Tongue (tissue), 2 donors: ENCODE measurements around the gene RNASE11. TPM values are rescaled to one million over a fixed set of nuclear protein-coding genes. Genes with fewer than 3 reads are reported as not detected.
"Not testable (repeated sequence)": the region's sequence is repeated elsewhere in the genome, so short reads cannot be mapped to it uniquely, and the experiment has no call there.

Experiments used
- DNase-seq: peaks from one replicate; pipeline ENCODE4 v3.0.0-alpha.2; 2015
- total RNA-seq: library from RNA; depleted of rRNA; stranded (reverse); fragments of >200 nt; gene quantifications from one replicate; pipeline ENCODE4 v1.2.3, GENCODE V29; 2014

Gene RNASE11
- not detected for total RNA-seq

DNA sequence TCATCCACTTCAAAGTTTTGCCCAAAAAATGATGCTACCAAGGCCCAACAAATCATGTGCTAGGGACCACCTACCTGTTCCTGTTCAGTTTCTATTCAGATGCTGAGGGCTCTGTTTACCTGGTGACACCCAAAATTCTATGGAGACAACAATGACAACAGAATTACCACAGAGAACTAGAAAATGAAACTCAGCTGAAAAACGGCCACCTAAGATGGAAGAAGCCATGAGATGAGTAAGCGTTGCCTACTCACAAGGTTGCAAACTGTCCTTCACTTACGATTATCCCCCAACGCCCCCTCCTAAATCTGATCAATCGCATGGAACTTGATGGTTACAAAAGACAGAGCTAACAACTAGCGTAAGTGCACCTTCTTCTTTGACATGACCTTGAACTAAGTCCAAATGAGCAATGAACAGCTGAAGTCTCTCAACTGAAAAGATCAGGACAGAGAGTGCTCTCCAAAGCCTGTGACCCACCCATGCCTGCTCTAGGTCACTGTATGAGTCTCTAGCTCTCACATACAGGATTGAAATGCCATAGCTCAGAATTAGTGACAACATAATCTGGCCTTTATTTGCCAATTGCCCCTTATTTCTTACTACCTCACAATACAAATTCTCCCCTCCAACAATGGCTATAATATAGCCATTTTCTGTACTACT lies at the start of gene RNASE11:
Gene RNASE11, minus strand, starts transcription at position 513 of the 666 bp plus-strand sequence.
- no peak for DNase-seq

DNA sequence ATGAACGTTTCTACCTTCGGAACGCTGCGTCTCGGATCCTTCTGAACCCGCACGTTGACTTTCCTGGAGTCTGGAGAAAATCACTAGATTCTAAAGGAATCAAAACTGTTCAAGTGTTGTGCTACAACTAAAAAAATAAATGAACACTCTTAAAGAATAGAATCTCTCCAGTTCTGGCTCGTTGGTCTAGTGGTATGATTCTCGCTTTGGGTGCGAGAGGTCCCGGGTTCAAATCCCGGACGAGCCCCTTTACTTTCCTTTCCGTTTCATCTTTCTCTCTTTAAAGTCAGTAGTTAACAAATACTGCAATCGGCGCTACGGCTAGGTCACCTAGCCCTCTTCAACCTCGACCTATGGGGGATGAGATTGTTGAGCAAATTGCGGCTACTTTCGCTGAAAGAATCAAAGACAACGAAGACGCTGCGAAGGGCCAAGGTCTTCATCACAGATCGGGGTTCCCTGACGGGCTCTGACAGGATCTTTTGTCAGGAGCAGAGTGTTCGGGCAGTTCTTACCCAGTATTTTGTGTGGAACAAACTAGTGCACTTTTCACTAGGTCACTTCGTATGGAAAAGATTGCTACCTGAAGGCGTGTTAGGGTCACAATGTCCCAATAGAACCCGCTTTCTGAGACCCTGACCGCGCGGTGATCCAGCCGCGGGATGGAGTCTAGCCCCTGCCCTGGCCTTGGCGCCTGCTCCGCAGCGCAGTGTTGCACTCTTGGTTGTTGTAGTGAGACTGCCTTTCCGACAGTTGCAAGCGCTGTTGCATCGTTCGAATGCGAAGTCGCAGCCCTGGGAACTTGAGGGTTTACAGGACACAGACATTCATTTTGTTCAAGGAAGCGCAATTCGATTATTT lies 45.3 kb upstream of the RNASE11 start:
- peak; percentile 68 for DNase-seq

DNA sequence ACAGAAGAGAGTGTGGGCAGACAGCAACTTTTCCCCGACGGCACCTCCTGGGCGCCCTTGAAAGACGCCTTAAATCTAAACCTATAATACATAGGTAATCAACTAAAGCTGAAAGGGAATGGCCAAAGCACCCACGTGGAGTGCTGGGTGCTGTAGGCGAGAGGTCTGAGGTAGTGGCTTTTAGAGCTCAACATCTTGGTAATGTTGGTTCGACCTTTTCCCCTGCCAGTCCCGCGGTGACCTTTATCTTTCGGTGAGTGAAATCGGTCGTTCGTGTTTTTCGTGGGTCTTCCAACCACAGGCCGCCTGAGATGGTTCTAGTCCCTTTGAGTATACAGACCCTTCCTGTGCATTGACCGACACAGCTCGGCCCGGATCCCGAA lies 44.6 kb upstream of the RNASE11 start:
- no peak for DNase-seq

DNA sequence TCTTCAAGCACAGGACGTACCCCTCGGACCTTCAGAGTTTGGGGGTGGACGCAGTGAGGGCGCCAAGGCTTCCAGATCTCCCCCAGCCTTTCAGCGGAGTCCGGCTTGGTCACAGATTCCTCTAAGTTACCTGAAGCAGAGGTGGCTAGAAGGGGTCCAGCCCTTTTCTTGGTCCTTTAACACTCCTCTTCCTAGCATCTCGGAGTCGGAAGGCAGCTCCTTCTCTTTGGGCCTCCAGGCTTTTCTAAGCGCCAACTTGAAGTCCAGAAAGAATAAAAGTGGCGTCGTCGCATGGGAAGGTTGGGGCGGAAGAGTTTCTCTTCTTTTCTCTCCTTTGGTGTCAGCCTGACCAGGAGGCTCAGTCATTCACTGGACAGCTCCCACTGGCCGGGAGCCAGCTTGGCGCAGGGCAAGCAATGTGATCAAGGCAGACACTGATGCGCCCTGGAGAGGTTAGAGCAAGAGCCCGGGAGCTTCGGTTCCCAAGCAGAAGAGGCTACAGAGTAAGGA lies 44.1 kb upstream of the RNASE11 start:
- DNase-seq = peak; percentile 62

DNA sequence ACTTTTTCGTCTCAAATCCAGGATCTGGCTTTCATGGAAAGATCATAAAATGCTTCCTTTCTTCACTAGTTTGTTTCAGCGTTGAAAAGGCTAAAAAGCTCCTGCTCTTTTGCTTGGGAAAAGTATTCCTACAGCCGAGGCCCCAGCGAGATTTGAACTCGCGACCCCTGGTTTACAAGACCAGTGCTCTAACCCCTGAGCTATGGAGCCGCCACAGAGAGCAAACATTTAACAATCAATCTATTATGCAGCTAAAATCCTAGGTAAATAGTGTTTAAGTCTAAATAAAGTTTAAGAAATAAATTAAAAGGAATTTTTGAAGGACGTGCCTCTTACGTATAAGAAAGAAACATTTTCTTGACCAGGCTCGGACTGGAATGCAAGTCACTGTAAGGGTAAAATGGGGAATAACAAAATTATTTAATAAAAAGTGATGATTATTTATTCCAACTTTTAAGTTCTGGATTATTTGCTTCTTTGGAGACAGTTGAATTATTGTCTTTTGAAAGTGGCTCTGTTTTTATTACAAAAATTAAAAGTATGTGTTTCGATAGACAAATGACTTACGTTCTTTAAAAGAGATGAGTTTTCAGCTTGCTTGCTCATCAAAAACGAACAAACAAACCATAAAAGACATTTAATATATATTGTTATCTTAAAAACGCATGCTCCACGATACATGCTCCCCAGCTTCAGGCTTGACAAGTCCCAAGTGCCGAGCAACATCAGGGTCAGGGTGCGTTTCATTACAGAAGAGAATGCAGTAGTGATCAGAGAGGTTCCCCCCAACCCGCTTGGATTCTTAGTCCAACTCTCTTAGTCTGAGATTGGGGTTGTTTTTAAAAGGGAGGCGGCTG lies 43.5 kb upstream of the RNASE11 start:
- DNase-seq = peak; percentile 71

DNA sequence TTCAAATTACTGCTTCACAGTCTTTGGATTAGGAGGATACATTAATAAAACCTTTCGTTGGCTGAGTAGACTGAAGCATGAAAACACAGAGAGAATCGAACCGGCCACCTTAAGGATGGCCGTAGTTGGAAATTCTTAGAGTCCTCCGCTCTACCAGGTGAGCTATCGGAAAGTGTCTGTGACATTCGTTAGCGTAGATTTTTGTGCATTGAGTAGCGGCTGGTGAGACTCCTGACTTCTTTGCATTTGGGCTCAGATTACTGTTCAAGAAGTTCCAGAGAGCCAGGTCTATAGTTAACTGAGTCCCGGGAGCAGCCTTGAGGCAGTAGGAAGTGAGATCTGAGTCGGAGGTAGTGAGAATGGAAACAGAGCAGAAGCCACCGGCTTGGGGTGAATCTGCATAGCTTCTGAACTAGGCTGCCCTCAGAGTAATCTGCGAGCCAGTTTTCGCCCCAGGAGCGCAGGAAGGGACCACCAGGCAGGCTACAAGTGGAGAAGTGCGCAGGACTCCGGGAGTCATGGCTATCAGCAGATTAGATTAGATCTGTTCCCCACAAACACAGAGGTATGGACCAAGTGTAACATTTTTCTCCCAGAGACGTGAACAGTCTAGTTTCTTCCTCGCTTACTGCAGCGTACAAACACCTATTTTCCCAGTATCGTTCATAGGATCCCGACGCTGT lies 42.7 kb upstream of the RNASE11 start:
- peak; percentile 58 for DNase-seq

DNA sequence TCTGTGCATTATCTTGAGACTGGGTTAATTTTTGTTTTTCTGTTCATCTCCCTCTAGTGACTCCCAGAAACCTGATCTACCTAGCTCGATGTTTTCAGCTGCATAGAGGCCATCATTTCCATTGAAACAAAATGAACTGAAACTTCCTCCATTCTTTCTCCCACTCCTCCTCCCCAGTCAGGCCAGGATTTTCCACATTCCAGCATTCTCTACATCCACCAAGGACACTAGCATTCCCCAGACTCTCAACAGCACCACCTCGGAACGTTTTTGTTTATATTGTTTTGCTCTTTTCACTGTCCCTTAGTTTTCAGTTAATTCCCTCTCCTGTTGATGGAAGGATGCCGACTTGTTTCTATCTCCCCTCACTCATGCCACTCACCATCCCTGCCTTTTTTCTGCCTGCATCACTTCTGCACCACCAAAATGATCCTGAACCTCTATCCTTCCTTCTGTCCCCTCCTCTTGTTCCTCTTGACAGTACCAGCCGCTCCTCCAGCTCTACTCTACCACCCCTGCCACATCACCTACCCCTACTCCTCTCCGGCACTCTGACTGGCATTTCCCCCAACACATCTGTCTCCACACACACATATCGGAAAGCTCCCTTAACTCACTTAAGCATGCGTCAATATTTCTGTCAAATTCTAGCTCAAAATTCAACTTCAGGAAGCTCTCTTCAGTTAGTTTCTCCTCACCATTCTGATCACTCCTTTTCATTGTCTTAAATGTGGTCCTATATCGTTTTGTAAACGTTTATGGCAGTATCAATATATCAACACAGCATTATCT lies 40.5 kb upstream of the RNASE11 start:
- DNase-seq = no peak

DNA sequence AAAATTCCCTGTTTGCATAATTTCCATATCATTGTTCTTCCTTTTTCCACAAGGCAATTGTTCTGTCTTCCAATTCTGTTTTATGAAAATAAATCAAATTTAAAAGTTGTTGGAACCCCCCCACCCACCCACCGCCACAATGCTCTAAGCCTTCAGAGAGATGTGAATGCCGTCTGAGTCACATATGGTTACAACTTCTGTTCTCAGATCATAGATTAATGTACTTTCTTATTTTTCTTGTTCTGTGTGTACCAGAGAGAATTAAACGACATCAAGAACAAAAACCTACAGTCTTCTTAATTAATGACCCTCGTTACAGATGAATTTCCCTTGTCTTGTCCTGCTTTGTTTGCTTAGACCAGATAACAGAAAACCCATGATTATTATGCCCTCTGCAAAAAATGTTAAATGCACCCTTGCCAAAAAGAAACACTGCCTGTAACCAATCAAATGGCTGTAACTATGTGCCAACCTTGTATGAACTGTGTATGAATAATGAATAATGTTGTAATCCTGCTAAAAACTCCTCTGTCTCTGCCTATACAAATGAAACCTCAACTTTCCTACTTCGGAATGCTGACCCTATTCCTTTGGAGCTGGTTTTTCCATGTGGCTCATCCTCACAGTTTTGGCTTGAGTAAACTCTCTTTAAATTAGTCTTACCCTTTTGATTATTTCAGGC lies 39.7 kb upstream of the RNASE11 start:
- no peak for DNase-seq

DNA sequence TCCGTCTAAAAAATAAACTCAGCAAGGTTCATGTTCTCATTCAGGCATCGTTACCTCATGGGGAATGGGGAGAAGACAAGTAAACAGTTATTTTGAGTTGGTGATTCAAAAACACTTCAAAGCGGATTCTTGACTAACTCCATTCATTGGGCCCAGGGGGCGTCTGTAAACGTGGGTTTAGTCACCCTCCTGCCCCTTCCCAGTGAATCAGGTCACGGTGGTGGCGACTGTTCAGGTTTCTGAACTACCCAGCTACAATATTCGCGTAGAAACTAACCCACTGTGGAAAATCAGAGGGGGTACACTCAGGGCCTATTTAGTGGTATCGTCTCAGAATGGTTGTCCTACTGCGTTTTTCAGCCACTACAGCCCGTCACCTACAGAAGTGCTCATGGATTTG lies 38.5 kb upstream of the RNASE11 start:
- DNase-seq = no peak

DNA sequence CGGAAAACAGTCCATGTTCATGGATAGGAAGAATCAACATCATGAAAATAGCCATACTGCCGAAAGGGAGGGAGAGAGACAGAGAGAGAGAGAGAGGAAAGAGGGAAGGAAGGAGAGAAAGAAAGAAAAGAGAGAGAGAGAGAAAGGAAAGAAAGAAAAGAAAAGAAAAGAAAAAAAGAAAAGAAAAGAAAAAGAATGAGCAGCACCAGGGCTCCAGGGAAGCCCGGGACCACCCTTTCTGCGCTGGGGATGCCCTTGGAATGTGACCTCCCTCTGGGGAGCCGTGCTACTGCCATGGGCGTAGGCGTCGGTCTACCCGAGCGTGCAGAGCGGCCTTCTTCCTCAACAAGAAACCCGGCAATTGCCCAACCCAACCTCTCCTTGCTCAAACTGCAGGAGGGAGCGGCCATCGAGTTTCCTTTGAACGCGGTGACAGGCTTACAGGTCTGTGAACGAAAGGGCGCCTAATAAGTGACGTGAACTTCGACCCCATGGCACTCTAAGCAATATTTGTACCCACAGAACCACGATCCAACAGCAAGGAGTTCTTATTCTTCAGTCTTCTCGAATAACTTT lies 36.8 kb upstream of the RNASE11 start:
- peak; percentile 24 for DNase-seq

DNA sequence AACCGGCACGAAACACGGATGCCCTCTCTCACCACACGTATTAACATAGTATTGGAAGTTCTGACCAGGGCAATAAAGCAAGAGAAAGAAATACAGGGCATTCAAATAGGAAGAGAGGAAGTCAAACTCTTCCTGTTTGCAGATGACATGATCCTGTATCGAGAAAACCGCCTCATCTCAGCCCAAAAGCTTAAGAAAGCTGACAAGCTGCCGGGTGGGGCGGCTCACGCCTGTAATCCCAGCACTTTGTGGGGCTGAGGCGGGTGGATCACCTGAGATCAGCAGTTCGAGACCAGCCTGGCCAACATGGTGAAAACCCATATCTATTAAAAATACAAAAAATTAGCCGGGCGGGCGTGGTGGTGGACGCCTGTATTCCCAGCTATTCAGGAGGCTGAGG lies 36.0 kb upstream of the RNASE11 start:
- no peak for DNase-seq

DNA sequence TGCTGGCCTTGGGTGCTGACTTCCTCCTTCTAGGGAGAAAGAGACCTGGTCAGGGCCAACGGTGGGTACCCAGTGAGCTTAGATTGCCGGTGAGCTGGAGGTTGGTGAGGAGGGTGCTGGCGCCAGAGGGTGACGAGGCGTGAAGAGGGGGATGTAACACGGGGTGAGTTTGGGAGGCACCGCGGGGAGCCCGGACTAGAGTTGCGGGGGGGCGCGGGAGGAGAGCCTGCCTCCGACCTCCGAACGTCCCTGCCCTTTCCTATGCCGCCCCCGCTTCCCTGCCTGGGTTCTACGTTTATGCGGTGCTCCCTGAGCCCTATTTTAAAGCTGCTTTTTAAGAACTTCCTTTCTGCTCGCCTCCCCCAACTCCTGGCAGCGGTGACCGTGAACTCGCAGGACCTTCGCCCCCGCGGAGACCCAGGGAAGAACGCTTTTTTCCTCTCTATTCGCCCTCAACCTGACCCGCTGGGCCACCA lies 35.1 kb upstream of the RNASE11 start:
- no peak for DNase-seq

DNA sequence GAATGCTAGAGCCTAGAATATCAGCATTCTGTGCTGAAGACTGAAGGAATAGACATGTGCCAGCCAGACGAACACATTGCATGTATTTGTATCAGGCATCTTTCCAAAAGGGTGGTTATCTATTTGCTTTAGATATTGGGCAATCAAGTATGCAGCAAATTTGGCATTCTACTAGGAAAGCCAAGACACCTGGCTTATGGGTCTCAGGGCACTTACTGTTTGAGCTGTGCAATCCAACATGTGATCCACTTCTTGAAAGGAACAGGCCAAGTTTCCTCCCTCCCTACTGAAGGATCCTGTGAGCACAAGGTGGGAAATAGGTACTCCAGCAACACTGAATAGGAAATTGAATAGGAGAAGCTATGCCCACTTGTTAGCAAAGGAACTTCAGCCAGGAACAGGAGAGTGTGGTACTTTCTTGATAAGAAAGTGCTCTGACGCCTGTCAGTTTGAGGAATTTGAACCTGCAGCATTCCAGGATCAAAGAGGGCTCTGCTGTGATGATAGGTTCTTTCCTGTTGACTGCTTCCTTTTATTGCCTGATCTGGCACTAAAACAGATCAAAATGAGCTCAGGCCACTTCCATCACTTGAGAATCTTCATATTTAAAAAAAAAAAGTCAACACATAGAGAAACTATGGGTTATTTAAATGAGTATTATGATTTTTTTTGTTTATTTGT lies 33.1 kb upstream of the RNASE11 start:
- DNase-seq = no peak

DNA sequence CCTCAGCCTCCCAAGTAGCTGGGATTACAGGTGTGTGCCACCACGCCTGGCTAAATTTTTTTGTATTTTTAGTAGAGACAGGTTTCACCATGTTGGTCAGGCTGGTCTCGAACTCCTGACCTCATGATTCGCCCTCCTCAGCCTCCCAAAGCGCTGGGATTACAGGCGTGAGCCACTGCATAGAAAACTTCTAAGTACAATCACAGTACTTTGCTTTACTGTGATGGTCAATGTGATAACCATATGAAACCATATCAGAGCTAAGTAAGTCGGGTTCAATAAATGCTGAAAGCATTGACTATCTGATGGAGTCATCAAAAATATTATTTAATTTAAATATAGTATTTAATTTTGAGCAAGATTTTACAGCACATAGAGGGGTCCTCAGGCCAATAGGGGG lies 31.9 kb upstream of the RNASE11 start:
- not testable (repeated sequence) for DNase-seq

DNA sequence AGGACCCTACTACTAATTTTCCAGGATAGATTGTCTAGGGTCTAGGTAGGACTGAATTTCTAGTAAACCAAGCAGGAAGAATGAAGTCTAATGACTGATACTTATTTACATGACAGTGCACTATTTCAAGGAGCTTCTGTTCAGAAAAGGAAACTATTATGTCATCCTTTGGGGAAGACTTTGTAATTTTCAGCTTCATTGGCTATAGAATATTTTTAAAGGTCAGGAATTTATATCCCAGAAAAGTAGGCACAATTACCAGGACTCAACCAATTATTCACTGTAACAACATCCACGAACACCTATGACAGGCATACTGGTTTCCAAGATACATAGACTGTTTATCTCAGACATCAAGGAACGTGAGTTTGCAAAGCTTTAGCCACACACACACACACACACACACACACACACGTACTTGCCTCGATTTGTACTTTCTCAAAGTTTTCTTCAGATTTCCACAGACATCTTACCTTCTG lies 30.5 kb upstream of the RNASE11 start:
- no peak for DNase-seq

DNA sequence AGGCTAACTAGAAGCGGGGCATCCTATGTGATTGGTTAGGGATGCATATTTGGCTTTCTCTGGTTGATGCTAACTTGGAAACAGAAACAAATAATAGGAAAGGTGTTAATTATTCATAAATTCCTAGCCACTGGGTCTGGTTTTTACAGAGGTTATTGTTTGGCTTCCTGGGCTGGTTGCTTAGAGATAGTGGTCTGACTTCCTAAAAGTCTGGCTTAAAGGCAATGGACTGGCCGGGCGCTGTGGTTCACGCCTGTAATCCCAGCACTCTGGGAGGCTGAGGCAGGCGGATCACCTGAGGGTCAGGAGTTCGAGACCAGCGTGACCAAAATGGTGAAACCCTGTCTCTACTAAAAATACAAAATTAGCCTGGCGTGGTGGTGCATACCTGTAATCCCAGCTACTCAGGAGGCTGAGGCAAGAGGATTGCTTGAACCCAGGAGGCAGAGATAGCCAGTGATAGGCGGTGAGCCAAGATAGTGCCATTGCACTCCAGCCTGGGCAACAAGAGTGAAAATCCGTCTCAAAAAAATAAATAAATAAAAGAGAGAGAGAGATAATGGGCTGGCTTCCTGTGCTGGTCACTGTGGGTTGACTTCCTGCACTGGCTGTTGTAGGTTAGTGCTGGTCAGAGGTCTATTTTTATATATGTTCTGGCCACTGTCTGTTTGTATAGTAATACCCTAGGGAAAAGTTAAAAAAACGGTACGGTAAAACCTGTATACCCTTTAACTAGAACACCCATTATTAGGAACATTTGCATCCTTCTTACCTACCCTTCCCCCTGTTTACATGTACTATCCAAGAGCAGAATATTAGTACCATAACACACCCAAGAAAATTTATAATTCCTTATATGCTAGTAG lies 29.6 kb upstream of the RNASE11 start:
- no peak for DNase-seq

DNA sequence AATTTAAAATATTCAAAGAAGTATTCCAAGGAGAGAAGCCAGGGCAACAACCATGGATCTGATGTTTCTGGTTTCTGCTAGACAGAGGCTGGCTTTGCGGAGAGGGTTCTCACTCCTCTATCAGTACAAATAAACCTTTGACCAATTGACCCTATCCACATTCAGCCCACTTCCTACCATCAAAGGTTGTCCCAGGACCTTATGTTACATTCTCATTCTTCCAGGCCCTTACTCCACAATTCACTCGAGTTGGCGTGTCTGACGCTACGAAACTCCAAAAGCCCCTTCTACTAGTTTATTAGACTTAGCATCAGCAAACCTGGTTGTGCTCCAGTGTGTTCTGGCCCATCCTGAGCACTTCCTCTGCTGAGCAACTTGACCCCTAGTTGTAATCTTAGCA lies 28.2 kb upstream of the RNASE11 start:
- DNase-seq = no peak
